SW480 (cell line): ENCODE results near the gene SLC9A7.

Source experiments
- DNase-seq: peaks from one replicate; pipeline ENCODE4 v3.0.0-alpha.2; 2016; ENCODE audit warnings: low spot score

The SLC9A7 gene

DNA sequence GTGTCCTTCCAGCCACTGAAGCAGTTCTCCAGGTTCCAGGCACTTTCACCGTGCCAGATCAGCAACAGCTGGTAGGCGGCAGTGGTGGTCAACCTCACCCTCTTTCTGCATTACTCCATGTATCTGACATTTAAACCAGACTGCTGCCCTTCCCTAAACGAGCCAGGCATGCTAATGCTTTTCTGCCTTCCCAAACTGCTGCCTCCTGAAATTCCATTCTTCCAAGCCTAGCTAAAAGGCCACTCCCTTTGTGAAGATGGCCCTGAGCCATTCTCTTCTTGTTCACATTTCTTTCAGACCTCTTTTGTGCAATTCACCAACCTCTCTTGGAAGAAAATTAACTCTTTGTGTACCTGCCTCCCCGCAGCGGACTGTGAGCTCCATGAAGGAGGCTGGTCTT lies 111.7 kb downstream of the SLC9A7 start:
- DNase-seq = no peak

DNA sequence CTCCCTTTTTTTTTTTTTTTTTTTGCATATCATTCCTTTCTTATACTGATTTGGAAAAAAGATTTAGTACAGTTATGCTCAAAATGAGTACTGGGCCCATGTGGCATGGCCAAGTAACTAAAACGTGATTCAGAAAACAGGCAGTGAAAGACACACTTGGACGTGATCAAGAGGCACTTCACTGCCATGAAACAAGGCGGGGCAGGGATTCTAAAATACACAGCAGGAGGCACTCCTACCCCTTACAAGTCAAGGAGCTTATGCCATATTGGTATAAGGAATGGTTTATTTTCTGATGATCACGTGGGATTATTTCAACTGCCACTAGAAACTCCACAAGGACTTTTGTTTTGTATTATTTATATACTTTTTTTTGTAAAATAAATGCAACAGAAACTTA lies 113.3 kb downstream of the SLC9A7 start:
- no peak for DNase-seq

GRCh38 chrX:46643636-46644035 lies 115.3 kb downstream of the SLC9A7 start:
- DNase-seq = no peak

DNA sequence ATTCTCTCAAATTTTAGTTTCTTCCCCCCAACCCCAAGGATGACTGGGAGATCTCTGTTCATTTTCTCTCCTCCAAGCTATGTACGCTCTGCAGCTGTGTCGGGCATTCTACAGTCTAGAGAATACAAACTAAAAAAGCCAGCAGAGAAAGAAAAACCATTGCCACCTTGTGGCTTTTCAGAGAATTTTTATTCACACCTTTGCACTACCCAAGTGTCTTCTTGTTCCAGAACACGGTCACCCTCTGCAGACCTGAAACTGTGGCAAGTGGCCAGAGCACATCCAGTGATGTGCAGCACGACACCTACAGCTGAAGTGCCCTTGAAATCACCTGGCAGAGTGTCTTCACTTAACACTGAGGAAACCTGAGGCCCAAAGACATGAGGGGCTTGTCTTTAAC lies 116.8 kb downstream of the SLC9A7 start:
- peak; percentile 22 for DNase-seq

- peak; percentile 2 for DNase-seq
These were observed 121.0 kb downstream of the SLC9A7 start for GRCh38 chrX:46637938-46638337.

- no peak for DNase-seq
These were observed 122.7 kb downstream of the SLC9A7 start for GRCh38 chrX:46636223-46636622.

DNA sequence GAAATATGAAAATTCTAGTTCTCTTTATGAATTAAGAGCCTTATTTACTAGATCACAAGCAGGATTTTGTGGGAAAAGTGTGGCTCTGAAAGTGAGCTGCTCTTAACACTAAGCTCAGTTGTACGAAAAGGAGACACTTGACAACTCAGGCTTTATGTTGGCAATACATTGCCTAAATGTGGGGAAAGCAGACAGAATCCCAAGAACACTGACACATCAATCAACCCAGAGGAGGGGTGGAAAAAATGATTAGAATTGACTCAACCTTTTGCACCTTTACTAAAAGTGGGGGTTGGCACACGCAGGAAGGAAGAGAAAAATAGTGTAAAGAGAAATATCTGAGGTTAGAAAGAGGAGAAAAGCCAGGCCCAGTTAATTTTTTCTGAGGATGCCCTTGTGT lies 123.7 kb downstream of the SLC9A7 start:
- DNase-seq = no peak

DNA sequence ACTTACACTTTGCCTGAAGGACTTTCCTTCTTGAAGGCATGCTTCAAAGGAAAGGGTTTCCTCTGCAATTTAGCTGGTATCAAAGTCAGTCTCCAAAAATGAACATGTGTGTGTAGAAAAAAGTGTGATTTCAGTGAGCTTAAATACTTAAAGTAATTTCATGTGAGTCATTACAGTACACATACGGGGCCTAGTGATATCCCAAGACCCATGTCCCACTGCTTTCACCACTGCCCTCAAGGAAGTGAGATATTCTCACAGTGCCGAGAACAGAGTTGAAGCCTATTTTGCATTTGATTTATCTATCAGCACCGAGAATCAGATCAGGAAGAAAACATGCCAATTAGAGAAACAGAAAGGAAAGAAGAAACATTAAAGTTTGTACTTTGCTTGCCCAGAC lies 124.3 kb downstream of the SLC9A7 start:
- no peak for DNase-seq

- no peak for DNase-seq
These were observed 128.8 kb downstream of the SLC9A7 start for GRCh38 chrX:46630141-46630540.

DNA sequence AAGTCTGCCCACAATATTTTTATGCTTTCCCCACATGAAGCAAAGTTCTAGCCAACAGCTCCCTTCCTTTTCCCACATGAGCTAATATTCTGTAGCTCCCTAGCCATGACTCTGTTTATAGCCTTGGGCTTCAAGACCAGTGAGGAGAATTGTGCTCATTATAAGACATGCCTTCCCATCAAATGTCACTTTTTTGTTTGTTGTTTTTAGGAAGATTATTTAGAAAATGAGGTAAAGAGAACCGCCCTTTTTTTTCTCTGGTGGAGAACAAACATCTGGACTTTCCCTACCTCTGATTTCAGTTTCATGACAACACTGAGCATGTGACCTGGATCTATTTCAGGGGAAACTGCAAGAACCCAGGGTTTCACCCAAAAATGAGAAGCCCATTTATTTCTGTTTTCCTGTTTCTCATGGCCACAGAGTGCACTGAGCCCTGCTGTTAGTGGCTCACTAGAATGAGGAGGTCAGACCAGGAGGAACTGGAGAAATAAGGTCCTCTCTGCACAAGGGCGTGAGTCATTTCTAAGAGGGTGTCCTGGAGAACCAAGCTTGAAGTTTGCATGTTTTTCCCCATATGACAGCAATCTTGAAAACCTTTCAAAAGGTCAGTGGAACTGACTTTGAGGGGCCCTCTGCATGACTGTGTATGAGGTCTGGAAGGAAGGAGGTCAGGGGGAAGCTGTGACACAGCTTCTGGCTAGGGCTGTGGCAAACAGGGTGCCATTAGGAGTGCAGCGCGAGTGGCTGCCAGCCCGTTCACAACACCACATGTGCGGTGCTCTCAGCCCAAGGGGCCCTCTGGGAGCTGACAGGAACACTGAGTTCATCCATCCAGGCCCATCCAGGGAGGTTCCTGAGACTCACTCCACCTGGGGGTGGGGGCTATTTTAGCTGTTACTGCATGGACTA lies 130.2 kb downstream of the SLC9A7 start:
- no peak for DNase-seq

- DNase-seq = no peak
These were observed 131.1 kb downstream of the SLC9A7 start for GRCh38 chrX:46627711-46628419.

DNA sequence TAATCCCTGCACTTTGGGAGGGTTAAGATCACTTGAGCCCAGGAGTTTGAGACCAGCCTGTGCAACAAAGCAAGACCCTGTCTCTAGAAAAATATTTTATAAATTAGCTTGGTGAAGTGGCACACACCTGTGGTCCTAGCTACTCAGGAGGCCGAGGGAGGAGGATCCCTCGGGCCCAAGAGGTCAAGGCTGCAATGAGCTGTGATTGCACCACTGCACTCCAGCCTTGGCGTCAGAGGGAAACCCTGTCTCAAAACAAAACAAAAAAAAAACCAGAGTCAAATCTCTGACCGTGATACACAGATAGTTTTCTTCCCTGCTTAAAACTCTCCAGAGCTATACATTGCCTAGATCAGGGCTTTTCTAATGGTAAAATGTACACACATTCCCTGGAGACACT lies 131.9 kb downstream of the SLC9A7 start:
- DNase-seq = no peak

DNA sequence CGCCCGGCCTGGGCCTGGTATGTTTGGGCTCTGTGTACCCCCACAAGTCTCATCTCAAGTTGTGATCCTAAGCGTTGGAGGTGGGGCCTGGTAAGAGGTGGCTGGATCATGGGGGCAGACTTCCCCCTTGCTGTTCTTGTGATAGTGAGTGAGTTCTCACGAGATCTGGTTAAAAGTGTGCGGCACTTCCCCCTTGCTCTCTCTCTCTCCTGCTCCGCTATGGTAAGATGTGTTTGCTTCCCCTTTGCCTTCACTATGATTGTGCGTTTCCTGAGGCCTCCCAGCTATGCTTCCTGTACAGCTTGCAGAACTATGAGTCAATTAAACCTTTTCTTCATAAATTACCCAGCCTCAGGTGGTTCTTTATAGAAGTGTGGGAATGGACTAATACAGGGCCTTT lies 132.4 kb downstream of the SLC9A7 start:
- DNase-seq = no peak

DNA sequence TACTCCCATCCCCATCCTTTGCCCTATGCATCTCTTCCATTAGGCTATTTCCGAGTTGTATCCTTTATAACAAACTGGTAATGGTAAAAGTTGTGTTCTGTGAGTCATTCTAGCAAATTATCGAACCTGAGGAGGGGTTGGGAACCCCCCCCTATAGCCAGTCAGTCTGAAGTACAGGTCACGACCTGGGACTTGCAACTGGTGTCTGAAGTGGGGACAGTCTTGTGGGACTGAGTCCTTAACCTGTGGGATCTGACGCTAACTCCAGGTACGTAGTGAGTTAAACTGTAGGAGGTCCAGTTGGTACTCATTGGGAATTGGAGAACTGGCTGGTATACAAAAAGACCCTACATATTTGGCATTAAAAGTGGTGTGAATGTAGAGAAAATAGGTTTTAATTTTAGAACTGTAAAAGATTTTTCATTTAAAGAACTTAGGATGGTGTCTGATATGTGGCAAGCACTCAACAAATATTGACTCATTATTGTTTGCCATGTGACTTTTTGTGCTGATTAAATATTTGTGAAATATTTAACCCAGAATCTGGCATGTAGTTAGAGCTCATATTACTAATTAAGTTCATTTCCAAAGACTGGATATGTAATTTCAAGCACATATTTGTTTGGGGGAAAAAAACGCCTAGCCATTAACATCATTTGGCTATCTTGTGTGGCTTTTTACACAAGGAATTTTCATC lies 134.7 kb downstream of the SLC9A7 start:
- no peak for DNase-seq

- DNase-seq = no peak
These were observed 137.3 kb downstream of the SLC9A7 start for GRCh38 chrX:46621572-46621971.

DNA sequence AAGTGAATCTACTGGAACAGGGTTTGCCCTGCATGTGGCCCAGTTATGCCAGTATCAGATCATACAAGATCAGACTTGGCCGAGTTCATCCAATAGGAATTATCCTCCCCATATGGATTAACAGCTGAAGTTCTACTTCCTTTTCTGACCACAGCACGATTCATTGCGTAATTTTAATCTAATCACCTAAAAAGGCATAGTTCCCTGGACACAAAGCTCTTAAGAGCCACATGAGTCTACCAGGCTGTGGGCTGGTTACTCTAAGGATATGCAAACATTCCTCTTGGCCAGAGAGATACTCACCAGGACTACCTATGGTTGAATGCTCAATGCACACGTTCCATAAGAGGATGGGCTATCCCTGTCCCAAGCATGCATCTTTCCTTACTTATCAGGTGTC lies 138.4 kb downstream of the SLC9A7 start:
- DNase-seq = no peak

GRCh38 chrX:46618947-46619346 lies 140.0 kb downstream of the SLC9A7 start:
- no peak for DNase-seq

- DNase-seq = no peak
These were observed 141.0 kb downstream of the SLC9A7 start for GRCh38 chrX:46617906-46618305.

- no peak for DNase-seq
These were observed 147.1 kb downstream of the SLC9A7 start for GRCh38 chrX:46611658-46612362.

DNA sequence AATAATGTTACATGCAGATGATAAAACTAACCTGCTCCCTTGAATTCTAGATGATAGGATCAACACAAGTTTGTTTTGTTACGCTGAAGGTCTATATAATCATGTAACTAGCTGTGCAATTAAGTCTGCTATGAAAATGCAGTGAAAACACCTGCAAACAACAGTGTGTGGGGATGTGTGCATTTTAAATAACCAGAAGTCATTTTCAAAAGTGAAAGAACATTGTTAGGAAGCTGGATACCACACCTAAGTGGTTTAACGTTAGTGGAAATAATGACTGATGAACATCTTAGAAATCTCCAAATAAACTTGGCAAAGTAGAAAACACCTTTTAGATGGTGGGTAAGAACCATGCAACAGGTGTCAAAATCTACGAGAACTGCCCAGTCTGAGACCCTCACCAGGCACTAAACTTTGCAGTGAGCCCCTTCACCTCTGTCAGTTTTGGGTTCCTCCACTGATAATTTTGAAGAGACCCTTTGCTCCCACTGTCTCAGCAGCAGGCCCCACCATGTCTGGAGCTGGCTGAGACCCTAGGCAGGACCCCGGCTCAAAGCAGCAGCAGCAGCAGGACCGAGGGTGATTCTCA lies 148.8 kb downstream of the SLC9A7 start:
- DNase-seq = no peak

DNA sequence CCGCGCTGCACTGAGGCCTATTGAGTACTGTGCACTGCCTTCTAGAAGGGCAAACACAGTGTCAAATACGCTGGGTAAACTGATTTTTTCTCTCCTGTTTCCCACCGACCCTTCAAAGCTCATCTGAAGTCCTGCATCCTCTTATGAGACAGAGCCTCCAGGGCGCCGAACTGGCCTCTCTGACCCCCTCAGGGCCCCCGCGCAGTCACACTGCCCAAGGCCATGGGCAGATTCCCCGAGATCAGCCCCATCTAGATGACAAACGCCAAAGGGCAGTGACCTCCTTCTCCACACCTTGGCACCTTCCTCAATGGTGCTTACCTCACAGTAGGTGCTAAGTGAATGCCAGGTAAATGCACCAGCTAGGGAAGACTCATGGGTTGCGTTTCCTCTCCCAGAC lies 151.0 kb downstream of the SLC9A7 start:
- no peak for DNase-seq
